HepG2 (cell line): ENCODE data around the gene CR1L. TPM values are rescaled to one million over a fixed set of nuclear protein-coding genes. Genes with fewer than 3 reads are reported as not detected.

Source experiments
- ATAC-seq: fragments of 200-7000 bp; cut with Tn5 transposase; 3 replicates; pipeline ENCODE4 v1.9.1; 2020; ENCODE audit warnings: mild to moderate bottlenecking, moderate library complexity
- BruUV-seq: library from RNA; stranded (reverse); fragments of 400-500 nt; replicated peaks from 2 replicates; lab custom pipeline; 2021; lab: Mats Ljungman, UMichigan
- CTCF ChIA-PET: fragments of 300-600 bp; formaldehyde crosslinking; extraction: SDS; loops from one replicate; lab custom pipeline; 2021; ENCODE audit warnings: low total read pairs, inconsistent platforms, low intra/inter-chr PET ratio; lab: Yijun Ruan, JAX
- POLR2A ChIA-PET: fragments of 350-600 bp; sonication (Branson Sonifier 250); formaldehyde crosslinking; loops from one replicate; lab custom pipeline; 2020; ENCODE audit warnings: antibody characterized with exemption, inconsistent platforms; lab: Yijun Ruan, JAX
- DNase-seq: peaks from one replicate; pipeline ENCODE4 v3.0.0-alpha.2; 2015; ENCODE audit warnings: low spot score
- FAIRE-seq: peaks from 3 replicates; lab custom pipeline; 2011; peaks lifted over from hg19 to GRCh38; lab: Jason Lieb, UNC
- H2AFZ ChIP-seq: one replicate; pipeline ENCODE4 v1.6.1; 2011; ENCODE audit warnings: low read length, inconsistent platforms
- H3K27ac ChIP-seq: fragments of 300-600 bp; 3 replicates; pipeline ENCODE4 v1.8.0; 2011; ENCODE audit warnings: mixed run types, mild to moderate bottlenecking, mixed read lengths, low read length, inconsistent platforms; ENCODE audit not compliant: insufficient read depth; ENCODE audit errors: extremely low read length
- H3K27me3 ChIP-seq, 2 experiments: fragments of 200-600 bp in 1 of 2; 2 replicates in 1 of 2; 3 replicates in 1 of 2; pipeline versions ENCODE4 v1.6.0 to v1.8.0; 2011; ENCODE audit warnings: low read length in 2 of 2, mild to moderate bottlenecking in 2 of 2, moderate library complexity in 2 of 2, inconsistent platforms in 1 of 2; ENCODE audit not compliant: insufficient read depth in 2 of 2, control insufficient read depth in 1 of 2
- H3K36me3 ChIP-seq, 2 experiments: fragments of 200-600 bp in 1 of 2; replicated peaks in 1 of 2; 2 replicates in 1 of 2; 3 replicates in 1 of 2; pipeline versions ENCODE4 v1.5.1 to v1.8.0; 2011; ENCODE audit warnings: low read length in 2 of 2, inconsistent platforms in 1 of 2; ENCODE audit not compliant: insufficient read depth in 2 of 2, control insufficient read depth in 1 of 2
- H3K4me1 ChIP-seq: 2 replicates; pipeline ENCODE4 v1.5.1; 2012; ENCODE audit warnings: low read length, inconsistent platforms; ENCODE audit not compliant: insufficient read depth
- H3K4me2 ChIP-seq: 2 replicates; pipeline ENCODE4 v1.6.0; 2011; ENCODE audit warnings: low read depth, low read length, inconsistent platforms
- H3K4me3 ChIP-seq, 3 experiments: fragments of 200-600 bp in 1 of 3; sonication (generic), shearing (Covaris generic) in 1 of 3; replicated peaks in 1 of 3; 2 replicates each; pipeline ENCODE4 v1.5.1; 2011 to 2016; ENCODE audit warnings: low read length in 3 of 3, inconsistent platforms in 2 of 3, low read depth in 2 of 3, mild to moderate bottlenecking in 2 of 3, control low read depth in 1 of 3, mixed read lengths in 1 of 3; ENCODE audit not compliant: insufficient read depth in 1 of 3
- H3K79me2 ChIP-seq: one replicate; pipeline ENCODE4 v1.6.1; 2011; ENCODE audit warnings: low read length, inconsistent platforms; ENCODE audit not compliant: insufficient read depth
- H3K9ac ChIP-seq: 2 replicates; pipeline ENCODE4 v1.6.0; 2011; ENCODE audit warnings: mild to moderate bottlenecking, low read depth, low read length, inconsistent platforms; ENCODE audit not compliant: insufficient read depth
- H3K9me3 ChIP-seq: 2 replicates; pipeline ENCODE4 v1.5.1; 2012; ENCODE audit warnings: mild to moderate bottlenecking, low read length
- H4K20me1 ChIP-seq: 2 replicates; pipeline ENCODE4 v1.6.0; 2011; ENCODE audit warnings: inconsistent platforms, mild to moderate bottlenecking, low read length, moderate library complexity; ENCODE audit not compliant: insufficient read depth
- BRCA1 ChIP-seq: sonication (generic); formaldehyde crosslinking; IDR thresholded peaks from 2 replicates; pipeline ENCODE4 v1.4.0; 2020; ENCODE audit warnings: missing genetic modification reagents
- HNRNPK ChIP-seq: fragments of 200-400 bp; formaldehyde crosslinking; IDR thresholded peaks from 2 replicates; pipeline ENCODE4 v1.6.1; 2018; ENCODE audit warnings: low read length, low read depth, moderate library complexity, mild to moderate bottlenecking; ENCODE audit not compliant: poor library complexity, severe bottlenecking
- NR1H2 ChIP-seq: sonication (generic); formaldehyde crosslinking; IDR thresholded peaks from 2 replicates; pipeline ENCODE4 v1.8.1; 2022; ENCODE audit warnings: low read depth, missing genetic modification reagents, borderline replicate concordance
- TRIM24 ChIP-seq: sonication (generic); formaldehyde crosslinking; IDR thresholded peaks from 2 replicates; pipeline ENCODE4 v1.8.0; 2022; ENCODE audit warnings: mild to moderate bottlenecking, missing genetic modification reagents
- ZNF639 ChIP-seq: conservative IDR thresholded peaks from 2 replicates; pipeline ENCODE4 v1.6.1; 2018; ENCODE audit warnings: missing genetic modification reagents
- ZNF713 ChIP-seq: sonication (generic); formaldehyde crosslinking; IDR thresholded peaks from 2 replicates; pipeline ENCODE4 v1.4.0; 2020; ENCODE audit warnings: mild to moderate bottlenecking, missing genetic modification reagents
- ZNF768 ChIP-seq: sonication (generic); formaldehyde crosslinking; IDR thresholded peaks from 2 replicates; pipeline ENCODE4 v1.4.0; 2020; ENCODE audit warnings: missing genetic modification reagents
- WGBS: methylation state at CpG from one replicate; pipeline ENCODE4 v1.1.6; 2017; ENCODE audit warnings: low lambda C conversion rate; 5-methylcytosine and 5-hydroxymethylcytosine counted together
- in situ Hi-C: cut with HindIII; loops from 2 replicates; pipeline ENCODE4 v1.10.0; 2017; ENCODE audit warnings: low pct_unique_long_range_greater_than_20kb; ENCODE audit not compliant: extremely low pct_ligation_motif_present
- intact Hi-C: fragments of 100-400 bp; cut with micrococcal nuclease; formaldehyde crosslinking; loops from one replicate; pipeline ENCODE4 v1.10.0; 2022; ENCODE audit not compliant: unreplicated experiment
- polyA plus RNA-seq, 8 experiments: library from polyadenylated mRNA; depleted of rRNA in 3 of 8; stranded (reverse) in 7 of 8; unstranded in 1 of 8; fragments of >200 nt; fragmentation: Illumina TruSeq in 4 of 8; extraction: Trizol in 4 of 8; gene quantifications; 2 replicates each; pipeline versions ENCODE4 v1.2.1 to v1.2.3, GENCODE V29; 2011 to 2016; ENCODE audit warnings: low read depth in 4 of 8, missing spikeins in 1 of 8, mixed read lengths in 1 of 8; ENCODE audit not compliant: insufficient read depth in 1 of 8
- total RNA-seq, 5 experiments: library from RNA; depleted of rRNA; stranded (reverse); fragments of >200 nt; fragmentation: Illumina TruSeq; extraction: Trizol; gene quantifications; 2 replicates each; pipeline ENCODE4 v1.2.3, GENCODE V29; 2016; ENCODE audit warnings: low read depth in 1 of 5

Gene CR1L
- total and polyA plus RNA-seq, 2 of the 13 experiments (the other 11 are each of a cell fraction or from before 2014, with no cell fraction given), result not detected

GRCh38 chr1:207649210-207649753, 4.3 kb downstream of the CR1L start:
- DNase-seq (no peak), ATAC-seq (no peak)
- in situ Hi-C loops, result no loop called here
- BruUV-seq, result no TSS peak
- no peak overlapping the region for H3K9ac ChIP-seq
- POLR2A ChIA-PET, result no interaction called here
- H3K27me3 ChIP-seq, result peaks cover 3% of the 10 kb centered on the region in 2 experiments; a peak in 2 of 5 replicates
- H3K4me2 ChIP-seq, result no peak overlapping the region
- WGBS, result 39% methylated on average over 5 of the region's 5 CpGs
- no peaks in the 10 kb centered on the region for H4K20me1 ChIP-seq
- H3K27ac ChIP-seq, result no peak overlapping the region
- TF ChIP-seq TRIM24 (CRISPR knock-in tag) (no peak), BRCA1 (CRISPR knock-in tag) (no peak), NR1H2 (CRISPR knock-in tag) (no peak), ZNF768 (no peak), ZNF639 (CRISPR knock-in tag) (no peak), HNRNPK (no peak), ZNF713 (CRISPR knock-in tag) (no peak)
- TF ChIP-seq, all 625 proteins: peak for 0
- Histone ChIP-seq H3K36me3 (no peaks in the 10 kb centered on the region; a peak in 1 of 5 replicates), H2AFZ (no peak overlapping the region), H3K9me3 (no peaks in the 10 kb centered on the region), H3K4me3 (no peak overlapping the region), H3K79me2 (no peaks in the 10 kb centered on the region), H3K4me1 (no peaks in the 10 kb centered on the region)
- no peak for FAIRE-seq
- CTCF ChIA-PET, result no interaction called here
- intact Hi-C loops, result no loop called here
